H1 (cell line): Measurements from ENCODE around the gene PIK3R5.

Experiments
- CTCF ChIP-seq, 3 experiments: IDR thresholded peaks; 1 replicate in 2 of 3; 2 replicates in 1 of 3; pipeline versions ENCODE4 v1.5.1 to v1.6.1; 2011; ENCODE audit warnings: low read length in 3 of 3, mild to moderate bottlenecking in 3 of 3, inconsistent platforms in 2 of 3, low read depth in 1 of 3, moderate library complexity in 1 of 3; ENCODE audit not compliant: insufficient read depth in 1 of 3; ENCODE audit errors: control extremely low read depth in 1 of 3
- POLR2AphosphoS5 ChIP-seq: IDR thresholded peaks from 2 replicates; pipeline ENCODE4 v1.6.1; 2011; ENCODE audit warnings: low read depth, low read length

GRCh38 chr17:8913879-8914278 lies 51.6 kb downstream of the PIK3R5 start:
- TF ChIP-seq POLR2AphosphoS5: no peak
- no peak for TF ChIP-seq CTCF (IDR thresholded peaks at IDR 0.05; ENCODE audit: control extremely low read depth in 1 of 3, insufficient read depth in 1 of 3, low read depth in 1 of 3, low read length in 3 of 3)
